Left kidney (tissue), 2 donors: Measurements from ENCODE around the gene TEPSIN. TPM values are rescaled to one million over a fixed set of nuclear protein-coding genes. Genes with fewer than 3 reads are reported as not detected.

Experiments used
- DNase-seq: peaks from one replicate; pipeline ENCODE4 v3.0.0-alpha.2; 2013
- polyA plus RNA-seq: library from polyadenylated mRNA; unstranded; fragments of 120-200 nt; gene quantifications from one replicate; pipeline ENCODE4 v1.2.1, GENCODE V29; 2013; ENCODE audit not compliant: insufficient read length

TEPSIN gene
- polyA plus RNA-seq, 1 donor, result 18.4 TPM

DNA sequence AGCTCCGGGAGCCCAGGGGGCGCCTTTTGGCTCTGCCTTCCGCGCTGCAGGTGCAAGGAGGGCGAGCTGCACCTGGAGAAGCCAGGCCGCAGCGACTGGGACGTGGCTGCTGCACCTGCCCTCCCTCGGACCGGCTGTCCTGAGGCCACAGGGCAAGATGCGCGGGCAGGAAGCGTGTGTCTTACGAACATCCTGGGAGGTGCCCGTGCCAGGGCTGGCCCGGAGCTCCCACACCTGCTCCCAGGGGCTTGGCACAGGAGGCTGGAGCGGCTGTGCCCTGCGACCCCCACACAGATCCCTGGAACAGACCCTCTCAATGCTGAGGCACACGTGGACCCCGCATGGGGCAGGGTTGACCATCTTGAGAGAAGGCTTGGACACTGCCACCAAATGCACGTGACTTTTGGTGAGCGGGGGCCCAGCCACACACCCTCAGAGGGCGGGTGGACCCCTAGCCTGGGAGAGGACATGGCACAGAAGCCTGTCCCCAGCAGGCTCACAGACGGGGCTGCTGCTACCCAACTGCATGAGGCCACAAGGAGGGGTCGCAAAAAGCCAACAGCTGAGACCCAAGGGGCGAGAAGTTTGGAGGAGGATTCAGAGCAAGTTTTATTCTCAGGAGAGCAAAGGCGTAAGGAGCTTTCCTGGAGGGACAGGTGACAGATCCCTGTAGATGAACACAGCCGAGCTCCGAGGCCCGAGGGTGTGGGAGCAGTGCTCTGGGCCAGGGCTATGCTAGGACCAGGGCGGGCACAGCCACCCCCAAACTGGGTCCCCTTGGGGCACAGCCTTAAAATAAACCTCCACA lies 11.6 kb upstream of the TEPSIN start:
- DNase-seq, result no peak

DNA sequence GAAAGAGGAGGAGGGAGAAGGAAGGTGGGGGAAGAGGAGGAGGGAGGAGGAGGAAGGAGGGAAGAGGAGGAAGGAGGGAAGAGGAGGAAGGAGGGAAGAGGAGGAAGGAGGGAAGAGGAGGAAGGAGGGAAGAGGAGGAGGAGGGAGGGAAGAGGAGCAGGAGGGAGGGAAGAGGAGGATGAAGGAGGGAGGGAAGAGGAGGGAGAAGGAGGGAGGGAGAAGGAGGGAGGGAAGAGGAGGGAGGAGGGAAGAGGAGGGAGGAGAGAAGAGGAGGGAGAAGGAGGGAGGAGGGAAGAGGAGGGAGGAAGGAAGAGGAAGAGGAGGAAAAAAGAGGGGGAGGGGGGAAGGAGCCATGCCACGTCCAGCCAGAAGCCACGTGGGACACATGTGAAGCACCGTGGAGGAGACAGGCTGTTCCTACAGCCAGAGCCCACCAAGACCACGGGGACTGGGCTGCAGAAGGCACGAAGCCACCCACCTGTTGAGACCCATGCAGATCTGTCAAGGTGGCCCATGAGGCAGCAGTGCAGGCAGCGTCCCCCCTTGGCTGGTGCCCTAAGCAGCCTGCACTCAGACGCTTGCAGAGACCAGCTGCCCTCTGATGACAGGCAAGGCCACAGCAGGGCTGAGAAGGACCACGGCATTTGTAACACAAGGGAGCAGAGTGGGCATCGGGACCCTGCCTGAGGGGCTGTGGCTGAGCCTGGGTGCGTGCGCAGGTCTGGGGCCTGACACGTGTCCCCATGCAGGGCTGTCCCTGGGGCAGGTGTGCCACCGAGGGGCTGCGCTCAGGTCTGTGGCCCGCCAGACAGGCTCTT lies 10.6 kb upstream of the TEPSIN start:
- DNase-seq, result no peak

DNA sequence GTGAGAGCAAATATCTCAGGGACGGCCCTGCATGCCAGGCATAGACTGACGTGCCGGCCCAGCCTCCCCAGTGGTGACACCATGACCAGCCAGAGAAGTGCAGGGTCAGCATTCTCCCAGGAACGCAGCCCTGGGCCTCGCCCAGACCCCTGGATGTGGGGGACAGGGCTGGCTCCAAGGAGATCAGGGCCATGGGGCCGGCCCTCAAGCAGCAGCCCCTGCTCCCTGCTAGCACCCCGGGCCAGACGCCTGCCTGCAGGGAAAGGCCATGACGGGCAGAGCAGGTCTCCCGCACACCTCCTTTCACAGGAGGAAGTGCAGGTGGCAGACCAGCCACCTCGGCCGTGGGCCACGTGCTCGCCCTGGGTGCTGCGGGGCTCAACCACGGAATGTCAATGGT lies 9.8 kb upstream of the TEPSIN start:
- no peak for DNase-seq

DNA sequence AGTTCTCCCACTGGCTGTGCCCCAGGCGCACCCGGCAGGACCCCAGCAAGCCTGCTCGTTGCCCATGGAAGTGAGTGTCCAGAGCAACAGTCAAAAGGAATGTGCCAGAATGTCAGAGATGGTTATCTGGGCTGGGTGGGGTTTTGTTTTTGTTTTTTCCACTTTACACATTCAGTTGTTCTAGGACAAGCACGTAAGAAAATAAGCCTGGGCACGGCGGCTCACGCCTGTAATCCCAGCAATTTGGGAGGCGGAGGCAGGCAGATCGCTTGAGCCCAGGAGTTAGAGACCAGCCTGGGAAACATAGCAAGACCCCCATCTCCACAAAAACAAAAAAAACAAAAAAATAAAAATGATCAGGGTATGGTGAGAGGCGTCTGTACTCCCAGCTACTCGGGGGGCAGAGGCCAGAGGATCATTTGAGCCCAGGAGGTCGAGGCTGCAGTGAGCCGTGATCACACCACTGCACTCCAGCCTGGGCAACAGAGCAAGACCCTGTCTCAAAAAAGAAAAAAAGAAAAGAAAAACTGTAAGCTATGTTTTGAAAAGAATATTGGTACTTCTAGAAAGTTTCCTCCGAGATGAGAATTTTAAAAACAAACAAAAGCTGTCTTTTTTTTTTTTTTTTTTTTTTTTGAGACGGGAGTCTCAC lies 8.6 kb upstream of the TEPSIN start:
- no peak for DNase-seq

DNA sequence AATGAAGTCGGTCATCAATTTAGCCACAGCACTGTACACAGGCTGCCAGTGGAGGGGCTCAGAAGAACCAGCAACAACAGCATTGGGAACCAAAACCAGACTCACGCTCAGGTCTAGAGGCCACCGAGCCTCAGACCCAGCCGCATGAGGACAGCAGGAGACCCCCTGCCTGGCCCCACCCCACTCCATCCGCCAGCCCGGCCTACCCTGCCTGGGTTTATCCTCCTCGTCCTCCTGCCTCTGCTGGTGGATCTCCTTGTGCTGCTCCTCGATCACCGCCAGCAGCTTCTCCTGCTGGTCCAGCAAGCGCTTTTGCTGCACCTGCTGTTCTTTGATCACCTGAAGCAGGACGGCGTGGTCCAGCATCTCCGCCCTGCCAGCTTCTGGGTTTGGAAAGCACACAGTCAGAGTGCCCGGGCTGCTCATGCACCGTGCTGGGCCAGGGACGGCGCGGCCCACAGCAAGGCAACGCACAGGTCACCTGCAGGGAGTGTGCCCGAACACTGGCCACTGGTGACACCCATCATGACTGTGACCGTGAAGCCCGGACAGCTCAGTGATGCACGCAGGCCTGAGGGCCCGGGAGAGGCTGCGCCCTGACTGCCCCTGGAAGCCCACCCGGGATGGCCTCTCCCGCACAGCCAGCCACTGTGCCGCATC lies 8.0 kb upstream of the TEPSIN start:
- DNase-seq, result no peak

DNA sequence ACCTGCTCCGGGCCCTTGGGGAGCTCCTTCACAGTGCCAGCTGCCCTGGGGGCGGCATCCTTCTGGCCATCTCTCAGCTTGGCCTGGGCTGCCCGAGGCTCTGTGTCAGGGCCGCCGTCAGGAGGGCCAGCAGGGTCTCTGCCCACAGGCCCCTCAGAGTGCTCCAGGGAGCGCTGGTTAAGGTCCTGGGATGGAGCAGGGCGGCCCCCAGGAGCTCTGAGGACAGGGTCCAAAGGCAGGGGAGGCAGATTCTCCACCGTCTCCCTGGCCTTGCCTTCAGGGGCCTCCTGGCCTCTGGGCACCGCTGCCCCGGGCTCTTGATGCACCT lies 7.5 kb upstream of the TEPSIN start:
- no peak for DNase-seq

DNA sequence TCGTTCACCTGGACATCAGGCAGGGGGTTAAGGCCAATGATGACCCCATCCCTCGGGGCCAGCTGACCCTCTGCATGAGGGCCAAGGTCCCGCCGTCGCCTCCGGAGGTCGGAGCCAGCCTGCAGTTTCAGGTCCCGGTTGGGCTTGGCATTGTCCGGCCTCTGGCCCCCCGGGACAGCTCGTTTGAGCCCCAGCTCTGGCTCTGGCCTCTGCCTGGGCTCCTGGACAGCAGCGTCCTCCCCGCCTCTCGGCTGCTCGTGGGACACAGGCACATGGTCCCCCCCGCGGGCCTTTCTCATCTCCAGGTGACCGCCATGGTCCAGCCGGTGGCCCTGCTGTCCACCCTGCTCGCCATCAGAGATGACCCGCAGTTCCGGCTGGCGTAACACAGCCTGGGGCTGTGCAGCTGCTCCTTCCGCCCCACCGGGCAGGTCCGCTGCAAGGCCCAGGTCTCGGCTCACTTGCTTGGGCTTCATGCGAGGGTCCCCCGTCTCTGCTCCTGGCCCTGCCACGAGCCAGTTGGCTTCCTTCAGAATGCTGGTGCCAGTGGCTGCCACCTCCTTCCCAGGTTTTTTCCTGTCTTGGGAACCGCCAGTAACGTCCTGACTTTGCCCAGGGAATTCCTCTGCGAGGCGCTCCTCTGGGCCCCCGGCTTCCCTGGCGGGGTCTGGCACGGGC lies 6.9 kb upstream of the TEPSIN start:
- no peak for DNase-seq

DNA sequence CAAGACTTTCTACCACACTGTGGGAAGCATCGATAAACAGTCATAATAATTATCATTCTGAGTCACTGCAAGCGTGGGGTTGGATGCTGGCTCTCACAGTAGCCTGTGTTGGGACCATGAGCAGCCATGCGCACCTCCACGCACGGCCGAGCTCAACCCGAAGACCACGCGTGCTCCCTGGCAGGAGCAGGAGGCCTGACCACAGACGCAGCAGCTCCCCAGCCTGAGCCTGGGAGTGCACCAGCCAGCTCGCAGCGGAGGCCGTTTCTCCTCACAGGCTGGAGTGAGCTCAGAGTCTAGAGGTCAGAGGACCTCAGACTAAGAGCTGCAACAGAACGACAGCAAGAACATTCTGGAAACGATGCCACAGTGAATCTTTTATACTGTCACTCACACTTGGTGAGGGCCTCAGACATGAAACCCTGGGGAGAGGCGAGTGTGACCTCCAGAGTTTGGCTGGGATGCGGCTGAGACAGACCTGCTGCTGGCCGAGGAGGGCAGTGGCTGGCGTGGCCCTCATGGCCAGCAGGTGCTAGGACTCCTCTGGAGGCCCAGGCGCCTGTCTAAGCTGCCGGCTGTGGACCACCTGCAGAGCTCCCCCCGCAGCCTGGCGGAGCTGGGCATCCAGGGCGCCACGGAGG lies 6.3 kb upstream of the TEPSIN start:
- no peak for DNase-seq

DNA sequence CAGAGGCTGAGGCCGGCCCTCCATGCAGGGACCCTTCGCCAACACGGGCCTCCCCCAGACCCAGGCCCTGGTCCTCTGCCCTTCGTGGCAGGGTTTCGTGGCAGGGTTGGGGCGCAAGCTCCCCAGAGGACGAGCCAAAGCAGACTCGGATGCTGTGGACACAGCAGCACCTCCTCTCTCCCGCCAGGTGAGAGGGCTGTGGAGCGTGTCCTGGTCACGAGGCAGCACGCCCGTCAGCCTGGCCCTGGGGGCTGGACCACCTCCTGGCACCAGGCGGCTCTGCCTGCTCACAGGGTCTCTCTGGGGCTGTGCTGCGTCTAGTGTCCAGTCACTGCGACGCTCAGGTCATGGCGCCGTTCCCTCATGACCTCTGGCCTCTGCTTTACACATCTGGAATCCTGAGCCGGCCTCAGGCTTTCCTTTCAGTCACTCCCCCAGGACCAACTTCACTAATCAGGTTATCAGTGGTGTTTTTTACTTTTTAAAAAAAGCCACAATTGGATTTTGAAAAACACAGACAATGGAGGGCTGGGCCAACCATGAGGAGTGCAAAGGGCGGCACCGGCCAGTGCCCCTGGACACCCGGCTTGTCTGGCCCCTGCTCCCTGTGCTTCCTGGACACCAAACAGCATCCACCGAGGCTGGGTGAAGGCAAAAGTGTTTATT lies 5.6 kb upstream of the TEPSIN start:
- DNase-seq, result no peak

DNA sequence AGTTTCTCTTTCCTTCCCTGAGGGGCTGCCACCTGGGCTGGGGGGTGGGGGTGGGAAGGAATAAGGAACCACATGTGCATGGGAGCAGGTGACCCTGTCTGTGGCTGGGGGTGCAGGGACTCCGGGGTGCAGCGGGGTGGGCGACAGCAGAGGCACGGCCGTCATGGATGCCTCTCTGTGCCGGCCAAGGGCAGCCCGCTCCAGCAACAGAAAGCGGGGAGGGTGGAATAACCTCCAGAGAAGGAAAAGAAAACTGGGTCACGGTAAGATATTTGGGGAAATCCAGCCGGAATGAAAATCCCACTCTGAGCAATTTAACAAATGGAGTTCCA lies 4.4 kb upstream of the TEPSIN start:
- no peak for DNase-seq

DNA sequence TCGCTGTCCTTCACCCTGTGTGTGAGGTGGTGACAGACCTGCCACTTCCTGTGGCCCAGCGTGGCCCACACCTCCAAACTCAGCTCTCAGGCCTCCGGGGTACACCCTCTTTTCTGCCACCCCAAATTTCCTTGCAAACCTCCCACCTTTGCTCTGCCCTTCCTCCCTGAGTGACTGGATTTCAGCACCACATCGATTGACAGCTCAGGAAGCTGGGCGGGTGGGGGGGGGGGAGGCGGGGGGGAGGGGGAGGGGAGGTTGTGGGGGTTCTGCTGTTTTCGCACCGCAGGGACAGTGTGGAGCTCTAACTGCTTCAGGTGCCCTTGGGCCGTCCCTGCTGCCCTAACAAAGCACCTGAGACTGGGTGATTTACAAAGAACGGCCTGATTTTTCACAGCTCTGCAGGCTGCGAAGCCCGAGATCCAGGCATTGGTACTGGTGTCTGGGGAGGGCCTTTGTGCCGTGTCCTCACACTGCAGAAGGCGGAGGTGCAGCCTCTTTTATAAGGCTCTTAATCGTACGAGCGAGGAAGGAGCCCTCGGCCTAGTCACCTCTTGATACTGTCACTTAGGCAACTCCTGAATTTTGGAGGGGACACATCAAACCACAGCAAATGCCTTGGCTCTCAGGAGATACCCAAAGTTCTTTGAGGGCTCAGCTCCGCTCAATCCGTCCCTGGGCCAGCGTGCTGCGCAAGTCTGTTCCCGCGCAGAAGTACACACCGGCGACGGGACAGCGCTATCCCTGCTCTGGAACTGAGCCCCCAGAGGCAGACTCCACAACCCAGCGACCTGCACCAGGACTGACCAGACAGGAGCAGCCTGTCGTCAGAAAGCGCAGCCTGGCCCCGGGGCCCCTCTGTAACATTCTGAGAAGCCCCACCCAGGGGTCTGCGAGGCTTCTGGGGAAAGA lies 3.8 kb upstream of the TEPSIN start:
- no peak for DNase-seq

DNA sequence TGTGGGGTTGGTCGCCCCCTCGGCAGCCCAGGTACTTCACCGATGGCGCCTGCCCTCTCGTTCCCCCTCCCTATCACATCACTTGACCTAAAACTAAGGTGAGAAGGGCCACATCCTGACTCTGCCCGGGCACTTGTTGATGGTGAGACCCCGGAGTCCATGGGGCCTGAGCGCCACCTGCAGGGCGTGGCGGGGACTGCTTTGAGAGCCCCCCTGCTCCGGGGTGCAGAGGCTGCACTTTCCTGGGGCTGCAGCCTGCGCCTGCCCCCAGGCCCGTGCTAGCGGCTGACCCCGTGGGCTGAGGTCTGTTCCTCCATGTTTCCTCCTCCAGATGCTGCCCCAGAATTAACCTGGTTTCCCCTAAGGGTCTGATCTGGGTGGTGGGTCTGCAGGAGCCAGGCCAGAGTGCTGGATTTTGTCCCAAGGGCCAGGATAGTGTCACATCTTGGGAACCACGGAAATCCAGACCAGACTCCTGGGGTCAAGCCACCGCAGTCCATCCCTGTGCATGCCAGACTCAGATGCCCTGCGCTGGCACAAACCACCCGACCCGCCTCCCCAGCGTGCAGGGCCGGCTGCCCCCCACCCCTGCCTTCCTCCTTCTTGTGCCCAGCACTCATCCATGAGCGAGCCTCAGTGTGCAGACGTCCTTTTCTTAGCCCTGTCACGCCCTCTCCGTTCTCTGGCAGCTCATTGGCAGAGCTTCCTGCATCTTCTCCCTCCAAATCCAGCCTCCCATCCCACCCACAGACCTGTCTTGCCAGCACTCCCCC lies 3.0 kb upstream of the TEPSIN start:
- DNase-seq, result no peak

DNA sequence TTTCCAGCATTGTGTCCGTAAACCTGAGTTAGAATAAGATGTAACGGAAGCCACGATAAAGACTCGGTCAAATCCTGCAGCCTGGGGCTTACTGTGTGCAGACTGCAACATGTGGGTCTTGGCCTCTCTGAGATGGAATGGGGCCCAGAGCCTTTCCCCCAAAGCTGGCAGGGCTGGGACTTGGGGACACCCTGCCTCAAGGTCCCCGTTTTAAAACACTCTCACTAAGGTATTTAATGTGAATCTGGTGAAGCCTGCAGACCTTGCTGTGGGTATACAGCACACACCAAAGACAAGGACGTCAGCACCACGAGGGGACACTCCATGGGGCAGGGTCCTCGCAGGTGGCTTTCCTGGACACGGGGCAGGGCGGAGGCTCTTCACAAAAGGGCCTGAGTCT lies 2.3 kb upstream of the TEPSIN start:
- no peak for DNase-seq

DNA sequence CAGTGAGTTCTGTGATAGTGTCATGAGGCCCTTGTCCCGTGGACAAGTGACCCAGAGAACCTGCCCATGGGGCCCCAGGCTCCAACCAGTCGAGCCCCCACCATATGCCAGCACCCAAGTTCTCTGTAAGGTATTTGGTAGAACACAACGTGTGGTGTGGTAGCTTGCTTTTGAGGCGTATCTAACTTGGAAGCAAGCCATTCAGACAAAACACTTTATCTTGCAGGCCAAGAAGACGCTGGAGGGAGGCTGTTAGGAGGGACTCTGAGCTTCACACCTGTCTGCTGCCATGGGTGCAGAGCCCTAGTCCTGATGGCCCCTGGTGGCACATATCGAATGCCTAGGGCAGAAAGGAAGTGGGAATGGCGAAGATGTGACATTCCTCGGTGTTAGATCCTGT lies 1.9 kb upstream of the TEPSIN start:
- no peak for DNase-seq

DNA sequence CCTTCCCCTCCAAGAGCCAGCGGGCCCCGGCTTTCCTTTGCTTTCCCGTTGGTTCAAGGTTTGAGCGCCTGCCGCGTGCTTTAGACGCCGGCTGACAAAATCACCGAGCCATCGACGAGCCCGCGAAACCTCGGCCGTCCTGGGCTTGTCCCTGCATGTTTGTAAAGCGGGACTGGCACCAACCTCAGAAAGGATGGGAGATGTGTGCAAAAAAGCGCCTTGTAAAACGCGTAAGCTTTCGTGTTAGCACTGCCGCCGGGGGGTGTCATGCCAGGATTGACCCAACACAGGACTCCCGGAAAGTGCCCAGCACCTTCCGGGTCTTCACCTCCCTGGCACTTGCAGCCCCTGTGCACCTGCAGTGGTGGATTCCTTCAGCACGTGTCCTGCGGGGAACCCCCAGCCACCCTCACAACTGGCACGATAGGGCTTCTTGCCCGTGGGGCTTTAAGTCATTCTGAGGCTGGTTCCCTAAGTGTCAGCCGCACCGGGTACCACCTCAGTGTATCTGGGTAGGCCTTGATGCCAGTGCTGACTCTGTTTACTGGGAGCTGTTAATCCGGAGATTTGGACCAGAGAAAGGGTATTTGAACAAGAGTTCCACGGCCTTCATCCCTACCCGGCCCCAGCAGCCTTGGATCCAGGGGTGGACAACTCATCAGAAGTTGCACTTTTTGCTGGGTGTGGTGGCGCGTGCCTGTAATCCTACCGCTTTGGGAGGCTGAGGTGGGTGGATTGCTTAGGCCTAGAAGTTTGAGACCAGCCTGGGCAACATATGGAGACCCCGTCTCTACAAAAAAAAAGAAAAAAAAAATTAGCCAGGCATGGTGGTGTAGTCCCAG lies 1.1 kb upstream of the TEPSIN start:
- DNase-seq, result no peak

DNA sequence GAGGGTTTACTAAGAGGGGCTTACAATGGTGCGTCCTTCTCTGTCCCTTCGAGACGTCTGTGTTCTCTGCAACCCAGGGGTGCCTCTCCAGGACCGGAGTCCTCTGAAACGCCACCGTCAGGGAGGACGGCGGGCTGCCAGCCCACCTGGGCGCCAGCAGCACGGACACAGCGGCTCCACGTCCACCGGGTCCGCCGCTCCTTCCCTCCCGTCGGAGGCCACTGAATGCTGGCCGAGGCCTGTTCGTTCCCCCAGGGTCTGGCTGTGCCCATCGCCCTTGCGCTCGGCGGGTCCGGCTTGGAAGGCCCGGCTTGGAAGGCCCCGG lies 403 bp downstream of the TEPSIN start:
- no peak for DNase-seq

DNA sequence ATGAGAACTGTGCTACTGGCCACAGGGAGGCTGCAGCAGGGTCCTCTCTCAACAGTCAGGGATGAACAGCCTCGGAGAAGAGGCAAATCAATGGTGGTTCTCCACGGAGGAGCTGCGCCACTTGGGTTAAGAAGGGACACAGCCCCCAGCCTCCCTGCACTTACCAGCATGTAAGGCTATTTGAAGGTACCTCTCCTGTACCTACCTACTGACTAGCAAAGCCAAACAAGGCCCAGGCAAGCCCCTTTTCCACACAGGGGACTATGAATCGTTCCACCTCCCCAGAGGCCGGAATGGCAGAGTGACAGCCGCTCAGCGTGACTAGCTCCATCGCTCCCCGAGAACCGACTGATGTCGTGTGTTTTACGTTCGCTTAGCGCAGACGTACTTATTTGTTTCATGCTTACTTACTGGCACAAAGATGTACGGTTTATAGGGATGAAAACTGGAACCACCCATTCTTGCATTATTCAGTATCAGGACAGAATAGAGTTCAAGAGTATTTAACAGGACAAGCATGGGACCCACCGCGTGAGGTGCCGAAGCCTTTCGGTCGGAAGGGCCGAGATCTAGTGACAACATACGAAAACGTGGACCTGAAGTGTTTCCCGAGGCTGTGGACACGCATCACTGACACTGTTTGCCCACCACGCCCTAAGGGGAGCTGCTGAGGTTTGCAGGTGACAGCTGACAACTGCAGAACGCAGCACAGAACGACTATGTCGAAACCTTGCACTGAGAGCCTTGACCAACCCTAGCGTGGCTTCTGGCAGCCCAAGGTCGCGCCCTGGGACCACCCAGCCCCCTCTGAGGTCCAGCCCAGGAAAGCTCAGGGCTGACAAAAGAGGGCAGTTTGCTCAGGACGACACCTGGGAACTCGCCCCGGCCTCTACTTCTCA lies 1.0 kb downstream of the TEPSIN start:
- DNase-seq, result no peak
